HG02938 (cell line): ENCODE results near the gene UROC1.

Experiments used
- ATAC-seq: cut with Tn5 transposase; IDR thresholded peaks from one replicate; pipeline ENCODE4 v1.9.1; 2021; ENCODE audit warnings: mild to moderate bottlenecking, moderate library complexity; ENCODE audit not compliant: unreplicated experiment

The UROC1 gene

DNA sequence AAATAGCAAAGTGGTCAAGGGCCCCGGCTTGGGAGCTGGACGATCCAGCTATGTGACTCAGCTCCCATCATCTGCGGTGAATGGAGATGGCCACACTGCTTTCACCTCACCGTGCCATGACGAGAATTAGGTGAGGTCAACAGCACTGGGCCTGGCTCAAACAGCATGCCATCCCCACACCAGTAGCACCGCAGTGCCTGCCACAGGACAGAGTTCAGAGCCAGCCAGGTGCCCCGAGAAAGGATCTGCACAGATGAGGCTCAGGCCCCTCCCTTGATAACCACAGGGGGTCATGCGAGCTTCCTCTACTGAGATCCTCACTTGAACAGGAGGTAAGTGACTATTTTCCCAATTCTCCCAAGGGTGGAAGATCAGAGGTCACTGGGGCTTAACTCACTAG is 71.3 kb downstream of the UROC1 start:
- ATAC-seq, result no peak

DNA sequence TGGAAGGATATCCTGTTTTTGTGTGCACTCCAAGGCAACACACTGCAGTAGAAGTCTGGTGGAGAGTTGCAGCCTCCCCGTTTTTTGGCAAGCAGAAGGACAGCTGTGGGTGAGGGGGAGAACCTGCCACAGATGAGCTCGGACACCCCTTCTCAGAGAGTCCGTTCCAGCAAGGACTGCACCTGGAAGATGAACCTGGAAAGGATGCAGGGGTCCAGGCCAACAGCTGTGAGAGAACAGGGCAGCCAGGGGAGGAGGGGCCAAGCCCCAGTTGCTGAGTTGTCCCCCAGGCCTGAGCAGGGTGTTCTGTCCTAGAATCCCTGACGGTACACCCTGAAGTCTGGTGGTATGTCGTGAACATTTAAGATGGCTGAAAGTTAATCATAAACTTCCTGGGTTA is 72.1 kb downstream of the UROC1 start:
- ATAC-seq, result no peak

DNA sequence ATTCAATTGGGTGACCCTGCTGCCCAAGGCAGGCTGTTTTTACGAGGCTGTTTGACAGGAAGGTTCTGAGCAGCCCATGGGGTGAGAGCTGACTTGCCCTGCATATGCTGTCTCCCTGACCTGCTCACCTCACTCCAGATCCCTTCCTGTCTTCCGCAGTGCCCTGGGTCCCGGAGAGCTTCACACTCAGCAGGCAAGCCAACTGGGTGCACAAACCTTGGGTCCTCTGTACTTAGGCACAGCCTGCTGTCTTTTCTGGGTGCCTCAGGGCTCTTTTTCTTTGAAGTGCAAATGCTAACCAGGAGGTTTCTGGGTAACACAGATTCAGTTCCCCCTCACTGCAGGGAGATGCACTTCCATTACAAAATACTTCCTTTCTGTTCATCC is 74.7 kb downstream of the UROC1 start:
- no peak for ATAC-seq

DNA sequence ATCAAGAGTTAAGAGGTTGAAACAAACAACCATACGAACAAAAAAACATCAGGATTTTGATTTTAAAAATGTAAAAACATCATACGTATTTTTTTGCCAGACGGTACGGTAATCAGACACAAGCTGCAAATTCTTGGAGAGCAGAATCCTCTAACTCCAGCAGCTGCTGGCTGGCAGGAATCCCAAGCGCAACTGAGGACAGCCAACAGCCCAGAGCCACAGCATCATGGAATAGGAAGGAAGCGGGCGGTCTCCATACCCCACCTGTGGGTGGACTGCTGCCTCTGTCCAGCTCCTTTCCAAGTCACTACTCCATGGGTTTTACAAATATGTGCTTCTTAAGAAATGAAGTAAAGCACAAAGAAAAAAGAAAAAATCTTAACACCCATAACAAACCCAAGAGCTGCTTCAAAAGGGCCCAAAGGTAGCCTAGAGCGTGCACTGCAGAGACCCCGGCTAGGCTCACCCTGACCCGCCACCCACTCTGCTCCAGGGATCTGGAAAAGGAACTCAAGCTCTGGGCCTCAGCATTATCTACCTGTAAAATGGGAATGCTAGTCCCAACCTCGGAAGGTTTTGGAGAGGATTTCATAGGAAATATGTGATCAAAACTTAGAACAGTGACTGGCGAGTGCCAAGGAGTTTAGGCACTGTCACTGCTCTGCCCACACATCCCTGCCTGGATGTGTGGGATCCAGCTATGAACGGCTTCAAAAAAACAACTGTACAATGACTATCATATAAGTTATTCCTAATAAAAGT is 75.3 kb downstream of the UROC1 start:
- no peak for ATAC-seq

DNA sequence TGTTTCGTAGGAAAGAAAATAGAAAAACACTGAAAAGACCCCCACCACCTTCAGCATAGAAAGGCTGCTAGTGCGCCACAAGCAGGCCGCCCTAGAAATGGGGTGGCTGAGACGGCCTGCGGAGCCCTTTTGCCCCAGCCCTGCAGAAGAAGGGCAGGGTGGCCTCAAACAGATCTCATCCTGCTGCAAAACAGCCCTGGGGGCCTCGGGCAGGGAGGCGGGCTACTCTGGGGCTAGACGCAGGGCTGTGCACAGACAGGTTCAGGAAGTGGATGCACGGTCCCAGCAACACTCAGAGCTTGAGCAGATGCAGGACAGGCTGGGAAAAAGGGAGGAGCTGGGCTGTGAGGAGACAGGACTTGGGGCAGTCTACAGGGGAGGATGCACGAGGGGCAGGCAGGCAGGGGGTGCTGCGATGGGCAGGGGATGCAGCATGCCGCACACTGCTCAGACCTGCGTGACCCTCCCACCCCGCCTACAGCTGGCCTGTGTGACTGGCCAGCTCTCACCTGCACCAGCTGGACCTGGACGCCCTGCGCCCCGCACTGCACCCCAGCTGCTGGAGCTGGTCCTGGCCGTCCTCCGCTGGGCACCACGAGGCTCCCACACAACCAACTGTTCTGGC is 76.2 kb downstream of the UROC1 start:
- no peak for ATAC-seq

DNA sequence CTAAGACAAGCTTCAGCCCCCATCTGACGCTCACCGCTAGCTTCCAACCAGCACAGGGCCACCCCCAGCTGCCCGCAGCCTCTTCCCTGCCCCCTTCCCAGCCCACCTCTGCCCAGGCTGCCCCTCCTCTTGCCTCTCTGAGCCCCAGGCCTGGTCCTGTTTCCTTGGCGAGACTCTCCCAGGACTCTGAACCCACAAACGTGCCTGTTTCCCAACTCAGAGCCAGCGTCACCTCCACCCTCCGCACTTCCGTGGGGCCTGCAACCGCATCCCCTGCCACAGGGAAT is 76.9 kb downstream of the UROC1 start:
- ATAC-seq, result no peak

DNA sequence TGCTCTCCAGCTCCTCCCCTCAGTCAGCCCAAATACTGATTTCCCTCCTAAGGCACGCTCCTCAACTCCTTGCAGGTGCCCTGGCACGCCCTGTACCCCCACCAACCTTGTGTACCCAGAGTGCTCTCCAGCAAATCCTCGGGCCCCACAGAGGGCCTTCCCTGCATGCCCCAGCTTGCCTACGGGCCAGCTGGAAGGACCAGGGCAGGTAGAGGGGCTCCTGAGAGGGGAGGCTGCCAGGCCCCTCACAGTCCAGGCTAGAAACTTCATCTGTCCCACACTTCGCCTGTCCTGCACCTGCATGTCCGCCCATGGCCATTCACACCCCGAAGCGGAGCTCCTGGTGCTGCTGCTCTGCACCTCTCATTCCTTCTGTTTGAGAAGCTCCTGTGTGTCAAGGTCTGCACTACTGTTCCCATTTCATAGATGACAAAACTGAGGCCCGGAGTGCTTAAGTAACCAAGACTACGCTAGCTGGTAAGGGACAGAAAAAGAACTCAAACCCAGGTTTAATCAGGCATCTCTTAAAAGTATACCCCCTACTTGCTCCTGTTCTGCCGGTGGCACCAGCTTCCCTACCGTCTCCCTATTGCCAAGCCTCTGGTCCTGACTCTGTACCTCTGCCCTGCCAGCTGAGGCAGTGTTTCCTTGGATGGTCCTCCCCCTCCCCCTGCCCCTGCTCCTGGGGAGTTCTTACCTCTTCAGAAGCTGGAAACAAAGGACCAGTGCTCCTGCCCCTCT is 77.4 kb downstream of the UROC1 start:
- no peak for ATAC-seq

DNA sequence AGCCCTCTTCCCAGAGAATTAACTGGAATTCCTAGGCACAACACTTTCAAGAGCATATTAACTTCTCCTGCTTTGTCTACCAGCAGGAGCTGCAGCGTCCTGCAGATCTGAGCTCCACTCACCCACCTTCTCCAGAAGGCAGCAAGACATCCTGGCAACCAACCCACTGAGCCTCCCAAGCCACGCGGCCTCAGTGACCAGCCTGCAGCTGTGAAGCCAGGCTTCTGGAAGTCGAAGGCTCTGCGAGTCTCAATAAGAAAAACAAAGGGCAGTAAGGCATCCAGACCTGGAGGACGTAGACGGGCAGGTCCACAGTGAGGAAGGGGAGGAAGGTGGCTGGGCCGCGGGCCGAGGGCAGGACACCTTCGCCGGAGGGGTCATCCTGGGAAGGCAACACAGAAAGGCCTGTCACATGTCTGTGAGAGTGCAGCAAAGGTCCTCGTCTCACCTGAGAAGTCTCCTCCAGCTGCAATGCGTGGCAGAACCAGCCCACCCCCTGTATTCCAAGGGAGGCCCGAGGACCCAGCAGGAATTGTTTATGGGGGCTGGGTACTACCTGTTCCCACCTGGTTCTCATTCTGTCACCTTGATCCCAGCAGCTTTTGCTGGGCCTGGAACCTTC is 78.1 kb downstream of the UROC1 start:
- no peak for ATAC-seq

DNA sequence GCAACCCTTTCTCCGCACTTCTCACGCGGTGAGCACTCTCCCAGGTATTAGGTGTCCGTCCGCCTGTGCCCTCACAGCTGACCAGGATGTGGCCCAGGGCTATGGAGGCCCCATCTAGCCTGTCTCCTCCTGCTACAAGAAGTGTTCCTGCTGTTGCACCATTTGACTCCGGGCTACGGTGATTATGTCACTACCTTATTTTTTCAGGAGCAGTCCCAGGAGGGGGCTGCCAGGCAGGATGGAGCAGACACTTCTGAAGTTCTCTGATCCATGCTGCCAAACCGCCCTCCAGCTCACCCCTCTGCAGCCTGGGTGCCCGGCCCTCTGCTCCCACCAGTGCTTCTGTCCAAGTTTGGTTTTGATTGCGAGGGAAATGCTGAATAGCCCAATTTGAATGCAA is 78.8 kb downstream of the UROC1 start:
- ATAC-seq, result no peak

DNA sequence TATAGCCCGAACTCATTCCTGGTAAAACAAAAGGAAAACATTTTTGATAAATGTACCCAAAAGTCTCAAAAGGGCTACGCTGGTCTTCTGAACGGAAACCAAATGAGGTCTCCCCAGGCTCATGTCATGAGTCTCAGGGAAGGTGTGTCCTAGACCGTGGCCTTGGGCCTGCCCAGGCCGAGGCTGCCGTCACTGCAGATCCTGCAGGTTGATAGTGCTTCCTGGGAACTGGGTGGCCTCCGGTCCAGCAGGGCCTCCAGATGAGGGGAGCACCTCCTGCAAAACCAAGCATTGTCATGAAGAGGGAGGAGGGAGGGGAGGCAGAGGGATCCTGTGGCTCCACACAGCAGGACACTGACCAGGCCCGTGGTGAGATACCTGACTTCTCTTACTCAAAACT is 79.4 kb downstream of the UROC1 start:
- ATAC-seq, result no peak

DNA sequence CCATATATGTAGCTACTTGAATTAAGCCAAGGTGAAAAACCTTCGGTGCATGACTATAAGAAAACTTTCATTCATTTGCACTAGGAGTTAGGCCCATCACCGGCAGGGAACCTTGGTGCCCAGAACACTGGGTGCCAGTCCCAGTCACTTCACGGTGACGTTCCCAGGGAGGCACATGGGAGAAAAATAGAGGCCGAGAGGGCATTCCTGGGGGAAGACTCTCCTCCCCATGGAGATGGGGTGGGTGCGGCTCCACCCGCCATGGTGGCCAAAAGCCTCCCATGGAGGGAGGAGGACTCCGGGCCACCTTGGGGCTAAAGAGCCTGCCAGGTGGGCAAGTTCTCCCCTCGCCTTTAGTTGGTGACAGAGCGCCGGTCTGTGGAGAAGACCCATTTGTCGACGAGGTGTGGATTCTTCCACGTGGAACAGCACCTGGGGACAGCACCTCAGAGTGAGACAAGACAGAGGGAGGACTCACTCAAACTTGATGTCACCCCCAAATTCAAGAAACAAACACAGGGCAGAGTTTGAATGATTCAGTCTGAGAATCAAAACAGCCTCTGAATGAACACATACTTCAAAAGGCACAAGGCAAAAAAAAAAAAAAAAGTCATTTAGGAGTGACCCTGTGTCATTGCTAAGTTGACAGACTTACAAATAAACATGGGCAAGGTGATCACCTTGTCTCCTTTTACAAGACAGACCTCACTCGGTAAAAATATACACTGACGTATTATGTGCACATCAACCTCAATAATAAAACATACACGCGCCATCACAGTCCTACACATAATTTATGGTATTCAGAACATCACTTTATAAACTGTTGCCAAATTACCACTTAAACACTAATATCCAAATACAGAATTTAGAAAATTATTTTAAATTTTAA is 80.5 kb downstream of the UROC1 start:
- ATAC-seq, result no peak

DNA sequence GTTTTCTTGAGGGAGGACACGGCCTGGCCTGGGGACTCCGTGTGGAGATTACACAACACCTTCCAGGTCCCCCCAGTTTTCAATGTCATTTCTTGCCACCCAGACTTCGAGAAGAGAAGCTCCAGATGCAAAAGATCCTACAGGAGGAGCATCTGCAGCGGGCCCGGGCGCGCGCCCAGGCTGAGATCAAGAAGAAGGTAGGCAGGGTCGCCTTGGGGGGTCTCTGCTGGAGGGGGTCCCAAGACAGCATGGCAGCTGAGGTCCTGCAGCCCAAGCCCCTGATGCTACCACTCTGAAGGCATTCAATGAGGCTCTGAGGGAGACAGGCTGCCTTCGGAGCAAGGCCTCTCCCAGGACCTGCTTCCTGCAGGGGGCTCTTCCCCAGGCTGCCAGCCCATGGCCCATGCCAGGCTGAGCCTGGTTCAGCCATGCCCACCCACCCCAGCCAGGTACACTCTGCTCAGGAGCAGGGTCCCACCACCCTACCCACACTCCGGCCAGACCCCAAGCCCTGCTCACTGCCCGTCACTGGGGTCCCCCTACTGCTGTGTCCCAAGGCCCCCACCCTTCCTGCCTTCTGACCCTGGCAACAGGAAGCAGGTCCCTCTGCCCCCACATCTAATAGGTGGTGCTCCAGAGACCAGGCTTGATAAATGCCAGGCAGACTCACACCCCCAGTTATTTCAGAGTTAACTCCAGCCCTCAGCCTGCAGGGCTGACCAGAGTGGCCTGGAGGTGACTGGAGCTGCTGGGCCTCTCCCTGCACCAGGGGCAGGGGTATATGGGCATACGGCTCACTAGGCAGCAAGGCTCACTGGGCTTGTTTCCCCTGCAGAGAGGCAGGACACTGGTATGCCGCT is 81.9 kb downstream of the UROC1 start:
- ATAC-seq, result no peak

DNA sequence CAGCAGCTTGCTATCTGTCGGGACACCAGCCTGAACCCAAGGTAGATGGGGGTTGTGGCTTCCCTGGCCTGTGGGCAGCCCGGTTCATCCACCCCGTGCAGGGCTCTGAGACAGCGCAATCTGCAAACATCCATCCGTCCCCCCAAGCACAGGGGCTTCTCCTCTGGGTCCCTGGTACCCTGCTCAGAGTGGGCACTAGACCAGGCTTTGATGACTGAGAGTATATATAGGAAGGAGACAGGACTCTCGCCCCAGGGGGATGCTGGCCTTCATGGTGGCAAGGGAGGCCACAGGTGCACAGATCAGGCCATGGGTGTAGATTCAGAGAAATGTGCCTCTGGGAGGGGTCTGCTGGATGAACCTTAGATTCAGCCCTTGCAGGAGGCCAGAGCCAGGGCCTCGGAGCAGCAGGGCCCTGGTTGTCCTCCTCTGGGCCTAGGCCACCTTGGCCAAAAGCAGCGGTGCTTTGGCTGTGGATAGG is 82.6 kb downstream of the UROC1 start:
- no peak for ATAC-seq

DNA sequence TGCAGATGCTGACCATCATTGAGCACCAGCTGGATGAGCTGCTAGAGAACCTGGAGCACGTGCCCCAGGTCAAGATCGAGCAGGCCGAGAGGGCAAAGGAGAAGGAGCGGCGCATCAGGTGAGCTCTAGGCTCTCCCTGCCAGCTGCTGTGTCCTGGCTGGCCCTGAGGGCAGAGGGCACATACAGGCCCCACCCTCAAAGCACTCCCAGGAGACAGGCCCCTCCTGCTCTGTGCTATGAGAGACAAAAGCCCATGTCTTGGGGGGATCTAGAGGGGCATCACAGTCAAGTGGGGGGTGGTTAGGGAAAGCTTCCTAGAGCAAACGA is 83.3 kb downstream of the UROC1 start:
- ATAC-seq, result no peak

DNA sequence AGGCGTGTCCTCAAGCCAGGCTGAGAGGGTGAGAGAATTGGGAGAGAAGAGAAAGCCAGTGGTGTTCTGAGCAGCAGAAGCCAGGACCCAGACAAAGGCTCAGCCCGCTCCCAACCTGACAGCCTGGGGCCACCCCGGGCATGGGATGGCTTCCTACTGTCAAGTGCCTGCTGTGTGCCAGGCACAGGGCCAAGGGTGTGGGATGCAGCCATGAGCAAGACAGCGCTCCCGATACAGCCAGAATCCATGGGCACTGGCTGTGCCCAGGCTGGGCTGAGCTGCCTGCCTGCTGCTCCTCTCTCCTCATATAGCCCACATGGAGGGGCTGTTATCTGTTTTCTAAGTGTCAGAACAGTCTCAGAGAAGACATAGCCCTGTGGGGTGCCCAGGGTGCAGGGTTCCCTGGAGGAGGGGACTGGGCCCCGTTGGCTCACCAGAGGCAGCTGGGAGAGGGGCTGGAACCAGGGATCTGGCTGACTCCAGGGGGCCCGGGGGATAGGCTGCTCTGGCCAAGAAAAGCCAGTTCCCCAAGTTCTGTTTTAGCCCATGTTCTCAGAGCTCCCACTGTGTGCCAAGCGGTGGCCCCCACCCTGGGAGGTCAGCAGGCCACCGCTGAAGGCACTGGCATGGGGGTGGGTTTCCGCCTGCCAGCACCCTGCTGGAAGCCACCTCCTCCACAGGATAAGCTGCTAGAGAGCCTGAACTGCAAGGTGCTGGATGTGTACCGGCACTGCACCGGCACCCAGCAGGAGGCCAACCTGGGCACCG is 83.9 kb downstream of the UROC1 start:
- ATAC-seq, result no peak

DNA sequence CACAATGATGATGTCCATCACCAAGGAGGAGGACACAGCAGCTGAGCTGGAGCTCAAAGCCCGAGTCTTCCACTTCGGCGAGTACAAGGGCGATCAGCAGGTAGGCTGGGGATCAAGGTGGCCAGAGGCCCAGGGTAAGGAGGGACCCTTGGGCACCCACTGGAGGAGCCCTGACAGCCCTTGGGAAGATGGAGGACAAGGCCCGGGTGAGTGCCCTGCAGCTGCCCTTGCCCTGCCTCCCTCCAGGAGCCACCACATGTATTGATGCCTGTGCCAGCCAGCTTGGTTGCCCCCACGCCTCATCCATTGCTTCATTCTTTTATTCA is 84.5 kb downstream of the UROC1 start:
- no peak for ATAC-seq

DNA sequence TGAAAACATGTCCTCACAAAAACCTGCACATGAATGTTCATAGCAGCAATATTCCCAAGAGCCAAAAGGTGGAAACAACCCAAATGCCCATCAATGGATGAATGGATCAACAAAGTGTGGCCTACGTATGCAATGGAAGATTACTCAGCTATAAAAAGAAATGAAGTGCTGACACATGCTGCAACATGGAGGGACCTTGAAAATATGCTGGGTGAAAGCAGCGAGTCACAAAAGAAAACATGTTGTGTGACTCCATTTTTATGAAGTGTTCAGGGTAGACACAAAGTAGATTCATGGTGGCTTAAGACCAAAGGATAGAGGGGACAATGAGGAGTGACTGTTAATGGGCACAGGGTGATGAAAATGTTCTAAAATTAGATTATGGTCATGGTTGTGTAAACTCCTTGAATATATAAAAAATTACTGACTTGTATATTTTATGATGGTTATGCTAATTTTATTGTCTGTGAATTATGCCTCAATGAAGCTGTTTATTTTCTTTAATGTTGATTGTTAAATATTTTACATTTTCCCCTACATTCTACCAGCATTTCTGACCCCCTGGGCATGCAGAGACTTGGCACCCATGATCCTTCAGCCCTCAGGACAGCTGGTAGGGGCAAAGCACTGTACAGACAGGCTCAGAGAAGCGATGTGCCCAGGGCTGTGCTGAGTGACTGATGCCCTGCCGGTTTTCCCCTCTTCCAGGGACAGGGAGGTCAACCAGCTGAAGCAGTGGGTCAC is 85.0 kb downstream of the UROC1 start:
- no peak for ATAC-seq
